Measurements from ENCODE around the gene ATF6.

- TF ChIP-seq POLR2A (IDR thresholded peaks at IDR 0.05; ENCODE audit: low read depth, low read length), result no peak
- no peak for TF ChIP-seq POLR2AphosphoS5 (IDR thresholded peaks at IDR 0.05; ENCODE audit: low read depth, low read length)
Measured at GRCh38 chr1:161840363-161840762, 74.2 kb downstream of the ATF6 start.

Measured in GM12891 (cell line).